Uterus (tissue), 4 donors: ENCODE measurements around the gene ING2. TPM values are rescaled to one million over a fixed set of nuclear protein-coding genes. Genes with fewer than 3 reads are reported as not detected.
A peak's percentile ranks its signal among the peaks of the same experiment; 100 is the strongest.

Experiments
- DNase-seq, 2 donors: peaks; one replicate each; pipeline ENCODE4 v3.0.0-alpha.2; 2019 to 2020
- H3K27ac ChIP-seq, 2 donors: fragments of 200-600 bp; sonication (generic); 1 replicate in 1 of 2; 2 replicates in 1 of 2; pipeline ENCODE4 v1.5.1; 2016 to 2018
- H3K27me3 ChIP-seq, 2 donors: fragments of 200-600 bp; sonication (generic); one replicate each; pipeline ENCODE4 v1.5.1; 2018 to 2019; ENCODE audit warnings: control low read depth in 1 of 2
- H3K36me3 ChIP-seq, 2 donors: fragments of 200-600 bp; sonication (generic); one replicate each; pipeline ENCODE4 v1.5.1; 2019; ENCODE audit warnings: control low read depth in 1 of 2
- H3K4me1 ChIP-seq, 2 donors: fragments of 200-600 bp; sonication (generic); one replicate each; pipeline ENCODE4 v1.5.1; 2018 to 2019; ENCODE audit warnings: control low read depth in 1 of 2
- H3K4me3 ChIP-seq, 2 donors: fragments of 200-600 bp; sonication (generic); 1 replicate in 1 of 2; 2 replicates in 1 of 2; pipeline ENCODE4 v1.5.1; 2018 to 2019; ENCODE audit warnings: mild to moderate bottlenecking in 1 of 2
- H3K9me3 ChIP-seq, 2 donors: fragments of 200-600 bp; sonication (generic); one replicate each; pipeline ENCODE4 v1.5.1; 2019; ENCODE audit warnings: control low read depth in 1 of 2
- POLR2A ChIP-seq, 2 donors: fragments of 450-650 bp; IDR thresholded peaks; one replicate each; pipeline ENCODE4 v1.6.1; 2016; ENCODE audit warnings: antibody characterized with exemption in 2 of 2, mild to moderate bottlenecking in 1 of 2, moderate library complexity in 1 of 2
- intact Hi-C: fragments of 100-400 bp; cut with DNase I; formaldehyde crosslinking; loops from one replicate; pipeline ENCODE4 v1.15.1; 2023; ENCODE audit warnings: low total_unique reads
- total RNA-seq, 4 donors: library from RNA; depleted of rRNA in 3 of 4; stranded (reverse); fragments of >200 nt in 3 of 4; gene quantifications; one replicate each; pipeline versions ENCODE4 v1.1.0 to v1.2.4, GENCODE V29; 2014 to 2023
- TF ChIP-seq, protein P1 (sequence below), 4 experiments: fragments of 200-600 bp in 2 of 4; fragments of 450-650 bp in 2 of 4; sonication (generic) in 2 of 4; IDR thresholded peaks; one replicate each; pipeline ENCODE4 v1.5.1; 2016 to 2019; ENCODE audit warnings: antibody characterized with exemption in 4 of 4, mild to moderate bottlenecking in 2 of 4, moderate library complexity in 1 of 4
- donor health status: DM: yes; HTN: yes; CAD: no.

The ING2 gene
- total RNA-seq, 4 donors from 2014 or later, result 3.8 to 16.1 (median 10.0) TPM

DNA sequence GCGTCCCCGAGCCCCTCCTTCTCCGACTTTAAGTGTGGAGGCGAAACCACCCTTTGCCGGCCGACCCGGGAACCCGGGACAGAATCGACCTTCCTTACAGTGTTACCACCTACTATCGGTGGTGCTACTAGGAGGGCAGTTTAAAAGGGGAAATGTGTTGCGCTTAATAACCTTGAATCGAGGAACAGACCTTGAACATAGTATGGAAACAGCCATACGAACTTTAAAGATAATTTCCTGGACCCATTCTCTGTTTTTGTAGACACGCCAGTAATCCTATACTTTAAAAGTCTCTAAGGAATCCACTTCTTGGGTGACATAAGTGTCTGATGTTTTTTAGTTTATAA is 1.5 kb downstream of the ING2 start:
- no peaks in the 10 kb centered on the region for H3K9me3 ChIP-seq

DNA sequence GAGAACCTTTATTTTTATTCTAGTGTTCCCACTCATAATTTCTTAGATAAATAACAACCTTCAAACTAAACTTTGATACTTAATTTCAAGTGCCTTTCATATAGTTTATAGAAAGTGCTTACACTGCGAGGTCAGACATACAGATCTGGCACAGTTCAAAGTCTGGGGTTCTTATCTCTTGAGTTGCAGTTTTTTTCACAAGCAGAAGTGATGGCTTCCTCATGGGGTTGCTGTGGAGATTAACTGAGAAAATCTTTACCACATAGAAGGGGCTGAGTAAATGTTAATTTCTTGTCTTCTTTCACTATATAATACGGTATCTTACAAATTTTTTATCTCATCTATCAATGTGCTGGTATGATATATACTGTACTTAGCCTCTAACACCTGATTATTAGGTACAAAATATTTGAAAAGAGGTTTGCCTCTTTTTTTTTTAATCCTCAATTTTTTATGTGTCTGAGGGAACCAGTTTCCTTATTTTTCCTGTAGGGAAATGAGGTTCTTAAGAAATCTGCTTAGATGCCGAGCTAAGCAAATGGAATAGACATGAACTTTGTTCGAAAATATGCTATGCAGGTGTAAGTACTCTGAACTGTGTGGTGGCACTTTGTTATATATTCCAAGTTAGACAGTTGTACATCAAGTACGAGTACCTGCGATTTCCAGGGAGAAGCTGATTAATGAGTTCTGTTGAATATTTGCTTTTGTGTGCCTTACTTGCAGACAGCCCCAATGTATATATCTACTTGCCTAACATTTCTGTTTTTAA is 3.3 kb downstream of the ING2 start:
- TF ChIP-seq, protein P1, sequence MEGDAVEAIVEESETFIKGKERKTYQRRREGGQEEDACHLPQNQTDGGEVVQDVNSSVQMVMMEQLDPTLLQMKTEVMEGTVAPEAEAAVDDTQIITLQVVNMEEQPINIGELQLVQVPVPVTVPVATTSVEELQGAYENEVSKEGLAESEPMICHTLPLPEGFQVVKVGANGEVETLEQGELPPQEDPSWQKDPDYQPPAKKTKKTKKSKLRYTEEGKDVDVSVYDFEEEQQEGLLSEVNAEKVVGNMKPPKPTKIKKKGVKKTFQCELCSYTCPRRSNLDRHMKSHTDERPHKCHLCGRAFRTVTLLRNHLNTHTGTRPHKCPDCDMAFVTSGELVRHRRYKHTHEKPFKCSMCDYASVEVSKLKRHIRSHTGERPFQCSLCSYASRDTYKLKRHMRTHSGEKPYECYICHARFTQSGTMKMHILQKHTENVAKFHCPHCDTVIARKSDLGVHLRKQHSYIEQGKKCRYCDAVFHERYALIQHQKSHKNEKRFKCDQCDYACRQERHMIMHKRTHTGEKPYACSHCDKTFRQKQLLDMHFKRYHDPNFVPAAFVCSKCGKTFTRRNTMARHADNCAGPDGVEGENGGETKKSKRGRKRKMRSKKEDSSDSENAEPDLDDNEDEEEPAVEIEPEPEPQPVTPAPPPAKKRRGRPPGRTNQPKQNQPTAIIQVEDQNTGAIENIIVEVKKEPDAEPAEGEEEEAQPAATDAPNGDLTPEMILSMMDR (IDR thresholded peaks at IDR 0.05), result no peak
- TF ChIP-seq POLR2A (IDR thresholded peaks at IDR 0.05), result no peak
- H3K4me1 ChIP-seq, result no peaks in the 10 kb centered on the region
- DNase-seq, result no peak
- H3K4me3 ChIP-seq, result no peak overlapping the region
- no peaks in the 10 kb centered on the region for H3K27me3 ChIP-seq
- no peak overlapping the region for H3K27ac ChIP-seq
- no peaks in the 10 kb centered on the region for H3K9me3 ChIP-seq
- intact Hi-C loops, result no loop called here
- H3K36me3 ChIP-seq, result peaks cover 0 to 2% of the 10 kb centered on the region in 2 donors

More for the DNA sequence above, 1.5 kb downstream of the ING2 start:
- H3K4me3 ChIP-seq, result peak overlapping the region; percentile 62 to 72
- H3K36me3 ChIP-seq, result no peaks in the 10 kb centered on the region
- TF ChIP-seq POLR2A (IDR thresholded peaks at IDR 0.05), result no peak
- TF ChIP-seq, protein P1 (IDR thresholded peaks at IDR 0.05), result no peak
- peak overlapping the region; percentile 95 to 97 for H3K27ac ChIP-seq
- no peaks in the 10 kb centered on the region for H3K27me3 ChIP-seq
- H3K4me1 ChIP-seq, result no peaks in the 10 kb centered on the region
- intact Hi-C loops, result no loop called here
- DNase-seq, result no peak

DNA sequence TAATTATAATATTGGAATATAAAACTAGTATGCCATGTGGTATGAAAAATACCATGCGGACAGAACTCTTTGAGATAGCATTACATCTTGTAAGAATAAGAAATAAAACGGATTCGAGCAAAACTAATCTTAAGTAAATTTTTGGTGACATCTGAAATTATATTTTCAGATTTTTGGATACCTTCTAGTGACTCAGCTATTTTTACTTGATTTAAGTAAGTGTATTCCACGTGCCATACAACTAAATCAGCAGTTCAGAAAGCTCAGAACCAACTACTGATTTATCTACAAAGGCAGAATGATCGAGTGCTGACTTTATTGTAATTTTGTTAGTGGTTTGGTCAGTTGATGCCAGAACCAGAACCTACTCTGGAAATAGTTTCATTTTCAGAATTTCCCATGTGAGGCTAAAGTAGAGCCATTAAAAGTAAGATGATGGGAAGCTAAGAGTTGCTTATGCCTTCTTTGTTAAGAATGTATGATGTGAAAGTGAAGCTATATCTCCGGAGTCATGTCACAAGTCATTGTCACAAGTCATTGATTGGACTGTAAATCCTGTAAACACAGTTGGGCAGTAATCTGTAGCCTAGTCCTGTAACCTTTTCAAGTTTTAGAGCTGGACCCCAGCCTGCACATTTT is 4.0 kb downstream of the ING2 start:
- intact Hi-C loops, result no loop called here
- no peak for DNase-seq
- H3K27me3 ChIP-seq, result no peaks in the 10 kb centered on the region
- no peak overlapping the region for H3K27ac ChIP-seq
- no peaks in the 10 kb centered on the region for H3K9me3 ChIP-seq
- TF ChIP-seq, protein P1 (IDR thresholded peaks at IDR 0.05), result no peak
- no peak for TF ChIP-seq POLR2A (IDR thresholded peaks at IDR 0.05)
- no peak overlapping the region for H3K4me3 ChIP-seq
- no peaks in the 10 kb centered on the region for H3K4me1 ChIP-seq
- peaks cover 0 to 2% of the 10 kb centered on the region in 2 donors for H3K36me3 ChIP-seq

DNA sequence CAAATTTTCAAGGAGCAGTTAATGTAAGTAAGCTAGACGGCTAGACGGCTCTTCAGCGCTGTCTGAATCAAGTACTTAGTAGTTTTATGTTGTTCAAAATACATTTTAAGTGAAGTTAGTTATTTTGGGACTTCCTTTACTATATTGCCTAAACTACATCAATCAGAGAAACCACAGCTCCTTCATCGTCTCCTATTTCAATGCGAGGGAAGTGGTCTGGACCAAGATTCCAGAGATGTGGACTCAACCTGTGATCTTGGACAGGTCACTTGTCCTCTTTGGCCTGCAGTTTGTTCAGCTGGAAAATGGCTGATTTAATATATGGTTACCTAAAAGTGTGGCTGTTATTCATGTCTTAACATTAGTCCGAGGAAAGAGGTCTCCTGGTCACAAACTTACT is 10.6 kb downstream of the ING2 start:
- intact Hi-C loops, result no loop called here
- no peak for DNase-seq

DNA sequence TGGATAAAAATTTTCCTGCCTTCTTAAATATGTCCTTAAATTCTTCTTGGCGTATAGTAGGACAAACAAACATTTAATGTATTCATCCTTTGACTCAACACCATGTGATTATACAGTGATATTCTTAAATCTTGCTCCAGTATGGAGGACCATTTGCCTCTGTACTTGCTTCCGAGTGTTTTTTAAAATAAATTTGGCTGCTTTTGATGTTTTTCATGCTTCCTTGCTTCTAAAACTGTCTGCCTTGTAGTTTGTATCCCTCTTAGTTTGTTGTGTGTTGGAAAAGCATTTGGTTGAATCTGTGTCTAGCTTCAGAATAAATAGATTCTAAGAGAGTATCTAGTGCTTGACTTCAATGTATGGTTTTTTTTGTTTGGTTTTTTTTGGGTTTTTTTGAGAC is 12.3 kb downstream of the ING2 start:
- intact Hi-C loops, result no loop called here
- H3K4me3 ChIP-seq, result no peak overlapping the region
- no peak for DNase-seq
- H3K36me3 ChIP-seq, result no peaks in the 10 kb centered on the region
- no peak overlapping the region for H3K27ac ChIP-seq
- no peaks in the 10 kb centered on the region for H3K9me3 ChIP-seq
- H3K4me1 ChIP-seq, result no peaks in the 10 kb centered on the region
- TF ChIP-seq, protein P1 (IDR thresholded peaks at IDR 0.05), result no peak
- no peak for TF ChIP-seq POLR2A (IDR thresholded peaks at IDR 0.05)
- no peaks in the 10 kb centered on the region for H3K27me3 ChIP-seq

More for the DNA sequence above, 10.6 kb downstream of the ING2 start:
- no peaks in the 10 kb centered on the region for H3K9me3 ChIP-seq
- no peak overlapping the region for H3K27ac ChIP-seq
- no peak overlapping the region for H3K4me3 ChIP-seq
- no peaks in the 10 kb centered on the region for H3K27me3 ChIP-seq
- peaks cover 0 to 2% of the 10 kb centered on the region in 2 donors for H3K36me3 ChIP-seq
- no peak for TF ChIP-seq POLR2A (IDR thresholded peaks at IDR 0.05)
- TF ChIP-seq, protein P1 (IDR thresholded peaks at IDR 0.05), result no peak
- no peaks in the 10 kb centered on the region for H3K4me1 ChIP-seq
